Gastroesophageal sphincter (tissue), 3 donors: ENCODE results near the gene CD93.

Experiments used
- CTCF ChIP-seq, 4 experiments: fragments of 200-600 bp in 2 of 4; fragments of 450-650 bp in 2 of 4; sonication (generic) in 1 of 4; IDR thresholded peaks; one replicate each; pipeline ENCODE4 v1.5.1; 2017 to 2019; ENCODE audit warnings: antibody characterized with exemption in 4 of 4, mild to moderate bottlenecking in 2 of 4, moderate library complexity in 2 of 4
- EP300 ChIP-seq: sonication (generic); formaldehyde crosslinking; IDR thresholded peaks from one replicate; pipeline ENCODE4 v1.6.1; 2017; ENCODE audit warnings: antibody characterized with exemption, mild to moderate bottlenecking
- POLR2A ChIP-seq, 2 donors: fragments of 450-650 bp; IDR thresholded peaks; one replicate each; pipeline ENCODE4 v1.6.1; 2017; ENCODE audit warnings: antibody characterized with exemption in 2 of 2, mild to moderate bottlenecking in 2 of 2, moderate library complexity in 1 of 2
- POLR2AphosphoS5 ChIP-seq: sonication (generic); formaldehyde crosslinking; IDR thresholded peaks from one replicate; pipeline ENCODE4 v1.6.1; 2017; ENCODE audit warnings: antibody characterized with exemption

GRCh38 chr20:23111944-23112342 is 25.8 kb upstream of the CD93 start:
- TF ChIP-seq POLR2A (IDR thresholded peaks at IDR 0.05) = no peak
- no peak for TF ChIP-seq CTCF (IDR thresholded peaks at IDR 0.05)
- no peak for TF ChIP-seq POLR2AphosphoS5
- TF ChIP-seq EP300 = no peak
